BJ (cell line): ENCODE results near the gene GFOD1. TPM values are rescaled to one million over a fixed set of nuclear protein-coding genes. Genes with fewer than 3 reads are reported as not detected.

ENCODE experiments used
- CTCF ChIA-PET: fragments of 350-600 bp; formaldehyde crosslinking; extraction: SDS; loops from one replicate; lab custom pipeline; 2021; ENCODE audit warnings: antibody characterized with exemption, inconsistent platforms; lab: Yijun Ruan, JAX
- POLR2A ChIA-PET: fragments of 300-600 bp; sonication (Branson Sonifier 250); formaldehyde crosslinking; extraction: SDS; loops from one replicate; lab custom pipeline; 2021; ENCODE audit warnings: antibody characterized with exemption; lab: Charles Lee
- DNase-seq: peaks from one replicate; pipeline ENCODE4 v3.0.0-alpha.2; 2011; ENCODE audit warnings: low read depth
- H3K27me3 ChIP-seq: 2 replicates; pipeline ENCODE4 v1.6.0; 2011; ENCODE audit warnings: low read length; ENCODE audit not compliant: control insufficient read depth, insufficient read depth
- H3K36me3 ChIP-seq: 2 replicates; pipeline ENCODE4 v1.5.1; 2011; ENCODE audit warnings: low read length; ENCODE audit not compliant: control insufficient read depth, insufficient read depth
- H3K4me3 ChIP-seq: 2 replicates; pipeline ENCODE4 v1.5.1; 2011; ENCODE audit warnings: low read depth, mild to moderate bottlenecking, control low read depth, low read length
- polyA plus RNA-seq: library from polyadenylated mRNA; depleted of rRNA; stranded (reverse); fragments of >200 nt; gene quantifications from 2 replicates; pipeline ENCODE4 v1.2.3, GENCODE V29; 2011
- TF ChIP-seq, protein P1 (sequence below): IDR thresholded peaks from 2 replicates; pipeline ENCODE4 v1.5.1; 2011; ENCODE audit warnings: low read depth, mild to moderate bottlenecking, control low read depth, inconsistent platforms, low read length, moderate library complexity; ENCODE audit not compliant: insufficient read depth

The GFOD1 gene
- polyA plus RNA-seq, 1 experiment: 0.76 TPM

DNA sequence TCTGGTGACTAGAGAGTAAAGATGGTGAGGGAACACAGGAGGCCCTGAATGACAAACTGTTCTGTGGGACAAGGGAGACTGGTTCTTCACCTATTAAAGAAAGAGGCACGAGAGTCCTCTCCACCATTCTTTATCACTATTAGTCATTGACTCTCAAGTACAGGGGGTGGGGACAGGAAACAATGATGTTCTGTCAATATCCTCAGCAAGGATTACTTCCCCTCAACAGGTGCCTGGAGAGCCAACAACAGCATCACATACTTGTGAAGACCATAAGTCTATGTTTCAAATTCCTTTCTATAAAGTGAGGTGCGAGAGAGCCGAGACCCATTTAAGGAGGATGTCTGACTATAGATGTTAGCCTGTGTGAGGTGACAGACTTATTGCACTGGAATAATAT, 86.6 kb downstream of the GFOD1 start:
- POLR2A ChIA-PET: no interaction called here
- CTCF ChIA-PET: no interaction called here
- Histone ChIP-seq H3K36me3 (no peaks in the 10 kb centered on the region), H3K4me3 (no peak overlapping the region), H3K27me3 (no peaks in the 10 kb centered on the region)
- DNase-seq: no peak
- TF ChIP-seq, protein P1, sequence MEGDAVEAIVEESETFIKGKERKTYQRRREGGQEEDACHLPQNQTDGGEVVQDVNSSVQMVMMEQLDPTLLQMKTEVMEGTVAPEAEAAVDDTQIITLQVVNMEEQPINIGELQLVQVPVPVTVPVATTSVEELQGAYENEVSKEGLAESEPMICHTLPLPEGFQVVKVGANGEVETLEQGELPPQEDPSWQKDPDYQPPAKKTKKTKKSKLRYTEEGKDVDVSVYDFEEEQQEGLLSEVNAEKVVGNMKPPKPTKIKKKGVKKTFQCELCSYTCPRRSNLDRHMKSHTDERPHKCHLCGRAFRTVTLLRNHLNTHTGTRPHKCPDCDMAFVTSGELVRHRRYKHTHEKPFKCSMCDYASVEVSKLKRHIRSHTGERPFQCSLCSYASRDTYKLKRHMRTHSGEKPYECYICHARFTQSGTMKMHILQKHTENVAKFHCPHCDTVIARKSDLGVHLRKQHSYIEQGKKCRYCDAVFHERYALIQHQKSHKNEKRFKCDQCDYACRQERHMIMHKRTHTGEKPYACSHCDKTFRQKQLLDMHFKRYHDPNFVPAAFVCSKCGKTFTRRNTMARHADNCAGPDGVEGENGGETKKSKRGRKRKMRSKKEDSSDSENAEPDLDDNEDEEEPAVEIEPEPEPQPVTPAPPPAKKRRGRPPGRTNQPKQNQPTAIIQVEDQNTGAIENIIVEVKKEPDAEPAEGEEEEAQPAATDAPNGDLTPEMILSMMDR: no peak

DNA sequence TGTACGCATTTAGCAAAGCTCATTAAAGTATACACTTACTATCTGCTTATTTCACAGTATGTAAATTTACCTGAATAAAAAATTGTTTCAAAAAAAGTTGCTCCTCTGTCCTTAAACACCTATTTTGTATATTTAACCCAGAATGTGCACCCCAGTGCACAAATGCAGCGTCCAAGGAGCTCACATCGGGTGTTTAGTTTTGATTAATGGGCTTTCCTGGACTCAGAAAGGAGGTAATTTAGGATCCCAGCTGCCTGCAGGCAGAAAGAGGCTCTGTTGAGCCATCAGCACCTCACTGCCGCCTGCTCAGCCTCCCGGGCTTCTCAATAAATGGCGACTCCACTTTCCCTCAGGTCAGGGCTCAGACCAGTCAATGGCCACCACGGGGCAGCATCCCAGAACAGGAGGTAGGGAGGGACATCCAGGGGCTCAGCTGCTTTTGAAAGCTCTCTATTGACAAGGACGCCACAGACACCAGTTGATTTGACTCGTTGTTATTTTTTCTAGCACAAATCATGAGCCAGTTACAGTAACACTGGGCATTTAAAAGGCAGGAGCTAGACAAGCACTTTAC, 88.9 kb downstream of the GFOD1 start:
- POLR2A ChIA-PET: no interaction called here
- Histone ChIP-seq H3K27me3 (no peaks in the 10 kb centered on the region), H3K4me3 (no peak overlapping the region), H3K36me3 (no peaks in the 10 kb centered on the region)
- CTCF ChIA-PET: interaction anchor here (0.6 to 1.0 kb wide), 2 partner anchors 9 to 98 kb away, joined by 3 to 5 read pairs; no protein-coding TSS in a partner anchor
- TF ChIP-seq, protein P1: no peak
- DNase-seq: no peak

DNA sequence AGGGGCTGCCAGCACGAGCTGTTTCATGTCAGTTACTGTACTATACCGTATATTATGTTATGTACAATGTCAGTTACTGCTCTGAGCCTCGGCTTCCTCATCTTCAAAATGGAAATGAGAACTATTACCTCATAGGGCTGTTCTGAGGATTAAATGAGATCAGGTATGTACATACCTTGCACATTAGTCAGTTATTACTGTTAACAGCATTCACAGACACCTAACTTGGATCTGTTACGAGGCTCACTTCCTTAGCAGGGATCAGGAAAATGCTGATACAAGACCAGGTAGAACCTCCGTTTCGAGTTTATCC, 89.4 kb downstream of the GFOD1 start:
- ChIA-PET CTCF (interaction anchor here (0.6 to 1.0 kb wide), 2 partner anchors 9 to 99 kb away, joined by 3 to 5 read pairs; no protein-coding TSS in a partner anchor), POLR2A (no interaction called here)

DNA sequence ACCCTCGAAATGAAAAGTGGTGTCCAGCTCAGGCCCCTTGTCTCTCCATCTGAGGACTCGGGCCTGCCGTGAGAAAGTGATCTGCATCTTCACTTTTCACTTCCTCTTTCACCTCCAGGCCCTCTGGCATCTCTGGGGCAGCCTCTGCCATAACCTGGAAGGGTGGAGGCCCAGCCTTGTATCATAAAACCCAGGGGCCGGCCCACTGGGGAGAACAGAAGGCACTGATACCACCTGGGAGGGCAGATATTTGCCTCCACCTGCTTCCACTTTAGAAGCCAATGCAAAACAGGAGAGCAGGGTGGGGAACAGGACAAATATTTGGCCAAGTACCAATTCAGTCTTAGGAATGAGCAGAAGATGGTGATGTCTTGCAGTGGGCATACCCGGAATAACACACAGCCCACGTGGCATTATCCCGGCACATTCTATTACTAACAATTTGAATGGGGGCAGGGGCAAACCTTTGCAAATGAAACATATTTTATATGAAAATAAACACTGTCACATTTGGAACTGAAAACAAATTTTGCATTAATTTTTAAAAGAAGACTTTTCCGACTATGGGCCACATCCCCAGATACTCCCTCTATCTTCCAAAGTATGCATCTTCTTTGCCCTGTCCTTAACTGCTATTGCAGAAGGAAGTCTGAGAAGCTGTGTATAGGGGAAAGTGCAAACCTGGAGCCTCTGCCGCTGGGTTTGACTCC, 89.9 kb downstream of the GFOD1 start:
- TF ChIP-seq, protein P1: peak; percentile 35
- Histone ChIP-seq H3K27me3 (no peaks in the 10 kb centered on the region), H3K36me3 (no peaks in the 10 kb centered on the region), H3K4me3 (no peak overlapping the region)
- DNase-seq: no peak
- ChIA-PET POLR2A (no interaction called here), CTCF (interaction anchor here (0.6 kb wide), 1 partner anchor 99 kb away, joined by 3 read pairs; no protein-coding TSS in a partner anchor)

More for the DNA sequence above, 89.4 kb downstream of the GFOD1 start:
- H3K27me3 ChIP-seq: no peaks in the 10 kb centered on the region
- TF ChIP-seq, protein P1: no peak
- H3K36me3 ChIP-seq: no peaks in the 10 kb centered on the region
- no peak overlapping the region for H3K4me3 ChIP-seq
- DNase-seq: no peak

DNA sequence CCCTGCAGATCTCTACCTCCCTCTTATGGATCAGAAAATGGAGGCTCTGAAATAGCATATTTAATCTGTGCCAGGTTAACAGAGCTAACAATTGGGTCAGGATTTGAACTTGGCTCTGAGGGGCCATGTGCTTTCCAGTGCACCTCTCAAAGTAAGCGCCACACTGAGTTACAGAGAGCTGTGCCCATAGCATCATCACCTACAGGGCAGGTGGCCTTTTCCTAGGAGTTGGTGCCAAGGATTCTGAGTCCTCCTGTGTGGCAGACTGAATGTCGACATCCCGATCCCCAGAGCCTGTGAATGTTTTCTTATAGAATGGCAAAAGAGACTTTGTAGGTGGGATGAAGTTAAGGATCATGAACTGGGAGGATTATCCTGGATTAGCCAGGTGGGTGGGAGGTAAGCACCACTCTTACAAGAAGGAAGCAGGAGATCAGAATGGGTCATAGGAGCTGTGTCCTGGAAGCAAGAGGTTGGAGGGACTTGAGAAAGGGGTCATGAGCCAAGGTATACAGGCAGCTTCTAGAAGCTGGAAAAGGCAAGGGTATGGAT, 91.1 kb downstream of the GFOD1 start:
- CTCF ChIA-PET: interaction anchor here (1.0 kb wide), 1 partner anchor 24 kb away, joined by 3 read pairs; no protein-coding TSS in a partner anchor
- POLR2A ChIA-PET: no interaction called here
- Histone ChIP-seq H3K27me3 (no peaks in the 10 kb centered on the region), H3K4me3 (no peak overlapping the region), H3K36me3 (no peaks in the 10 kb centered on the region)
- TF ChIP-seq, protein P1: no peak
- no peak for DNase-seq
